Dermis microvascular lymphatic vessel endothelial cell (primary cell): ENCODE data around the gene ILF2. TPM values are rescaled to one million over a fixed set of nuclear protein-coding genes. Genes with fewer than 3 reads are reported as not detected.
A peak's percentile ranks its signal among the peaks of the same experiment; 100 is the strongest.
"Not testable (repeated sequence)": the region's sequence is repeated elsewhere in the genome, so short reads cannot be mapped to it uniquely, and the experiment has no call there.

Experiments used
- DNase-seq, 2 donors: peaks; one replicate each; pipeline versions ENCODE4 v3.0.0 to v3.0.0-alpha.2; 2010; ENCODE audit warnings: low read depth in 2 of 2
- total RNA-seq: library from RNA; depleted of rRNA; stranded (reverse); fragments of >200 nt; gene quantifications from 2 replicates; pipeline ENCODE4 v1.2.1, GENCODE V29; 2014

Gene ILF2
- total RNA-seq, 1 donor from 2014 or later: 206 TPM

DNA sequence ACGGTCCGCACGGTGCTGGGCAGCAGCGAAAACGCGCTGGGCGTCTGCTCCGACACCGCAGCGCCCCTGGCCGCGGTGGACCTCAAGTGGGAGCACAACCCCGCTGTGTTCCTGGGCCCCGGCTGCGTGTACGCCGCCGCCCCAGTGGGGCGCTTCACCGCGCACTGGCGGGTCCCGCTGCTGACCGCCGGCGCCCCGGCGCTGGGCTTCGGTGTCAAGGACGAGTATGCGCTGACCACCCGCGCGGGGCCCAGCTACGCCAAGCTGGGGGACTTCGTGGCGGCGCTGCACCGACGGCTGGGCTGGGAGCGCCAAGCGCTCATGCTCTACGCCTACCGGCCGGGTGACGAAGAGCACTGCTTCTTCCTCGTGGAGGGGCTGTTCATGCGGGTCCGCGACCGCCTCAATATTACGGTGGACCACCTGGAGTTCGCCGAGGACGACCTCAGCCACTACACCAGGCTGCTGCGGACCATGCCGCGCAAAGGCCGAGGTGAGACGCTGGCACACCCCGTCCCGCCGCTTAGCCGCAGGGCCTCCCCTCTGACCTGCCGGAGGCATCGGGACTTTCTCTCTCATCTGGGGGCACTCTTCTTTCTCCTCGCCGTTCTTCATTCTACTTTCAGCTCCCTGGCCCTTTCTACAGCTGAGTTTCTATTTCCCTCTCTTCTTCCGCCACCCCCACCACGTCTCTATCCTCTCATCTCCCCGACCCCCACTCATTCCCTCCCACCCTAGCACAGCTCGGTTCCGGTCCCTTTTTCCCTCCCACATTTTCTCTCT is 8.7 kb upstream of the ILF2 start:
- DNase-seq: peak in 1 of 2 donors; percentile 53

DNA sequence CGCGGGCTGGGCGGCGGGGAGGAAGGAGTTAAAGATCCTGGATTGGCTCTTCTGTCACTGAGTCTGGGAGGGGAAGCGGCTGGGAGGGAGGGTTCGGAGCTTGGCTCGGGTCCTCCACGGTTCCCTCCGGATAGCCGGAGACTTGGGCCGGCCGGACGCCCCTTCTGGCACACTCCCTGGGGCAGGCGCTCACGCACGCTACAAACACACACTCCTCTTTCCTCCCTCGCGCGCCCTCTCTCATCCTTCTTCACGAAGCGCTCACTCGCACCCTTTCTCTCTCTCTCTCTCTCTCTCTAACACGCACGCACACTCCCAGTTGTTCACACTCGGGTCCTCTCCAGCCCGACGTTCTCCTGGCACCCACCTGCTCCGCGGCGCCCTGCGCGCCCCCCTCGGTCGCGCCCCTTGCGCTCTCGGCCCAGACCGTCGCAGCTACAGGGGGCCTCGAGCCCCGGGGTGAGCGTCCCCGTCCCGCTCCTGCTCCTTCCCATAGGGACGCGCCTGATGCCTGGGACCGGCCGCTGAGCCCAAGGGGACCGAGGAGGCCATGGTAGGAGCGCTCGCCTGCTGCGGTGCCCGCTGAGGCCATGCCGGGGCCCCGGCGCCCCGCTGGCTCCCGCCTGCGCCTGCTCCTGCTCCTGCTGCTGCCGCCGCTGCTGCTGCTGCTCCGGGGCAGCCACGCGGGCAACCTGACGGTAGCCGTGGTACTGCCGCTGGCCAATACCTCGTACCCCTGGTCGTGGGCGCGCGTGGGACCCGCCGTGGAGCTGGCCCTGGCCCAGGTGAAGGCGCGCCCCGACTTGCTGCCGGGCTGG is 7.9 kb upstream of the ILF2 start, which contains the start of gene NPR1:
Gene NPR1 (plus strand): TSS at position 170 of the 818 bp plus-strand sequence. CDS start 421 bp downstream, at position 591.
- DNase-seq: peak in 1 of 2 donors; percentile 42

DNA sequence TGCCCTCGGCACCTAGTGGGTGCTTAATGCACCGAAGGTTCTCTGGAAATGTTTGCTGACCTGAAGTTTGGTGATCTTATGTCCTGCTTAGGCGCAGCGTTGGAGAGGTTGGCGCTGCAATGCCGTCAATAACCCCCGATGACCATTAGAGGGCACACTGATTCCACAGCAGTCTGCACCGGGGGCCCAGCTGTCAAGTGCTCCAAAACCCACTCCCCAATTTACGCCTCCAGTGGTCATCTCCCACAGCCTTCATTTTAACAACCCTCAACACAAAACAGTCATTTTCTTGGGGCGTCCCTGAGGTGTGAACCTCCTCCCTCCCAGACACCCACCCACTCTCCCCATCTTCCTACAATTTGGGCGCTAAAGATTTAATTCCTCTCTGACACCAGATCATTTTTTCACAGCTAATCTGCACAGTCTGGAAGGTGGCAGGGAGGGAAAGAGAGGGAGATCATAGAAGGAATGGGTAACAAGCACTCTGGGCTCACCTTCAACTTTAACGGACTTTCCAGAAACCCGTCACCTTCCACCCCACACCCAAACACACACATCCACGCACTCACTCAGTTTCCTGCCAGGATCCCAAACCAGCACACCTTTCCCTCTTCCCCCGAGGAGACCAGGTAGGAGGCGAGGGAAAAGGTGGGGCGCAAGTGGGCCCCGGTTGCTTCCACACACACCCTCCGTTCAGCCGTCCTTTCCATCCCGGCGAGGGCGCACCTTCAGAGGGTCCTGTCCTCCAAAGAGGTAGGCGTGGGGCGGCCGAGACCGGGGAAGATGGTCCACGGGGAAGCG is 7.1 kb upstream of the ILF2 start:
- peak in 1 of 2 donors; percentile 72 for DNase-seq

DNA sequence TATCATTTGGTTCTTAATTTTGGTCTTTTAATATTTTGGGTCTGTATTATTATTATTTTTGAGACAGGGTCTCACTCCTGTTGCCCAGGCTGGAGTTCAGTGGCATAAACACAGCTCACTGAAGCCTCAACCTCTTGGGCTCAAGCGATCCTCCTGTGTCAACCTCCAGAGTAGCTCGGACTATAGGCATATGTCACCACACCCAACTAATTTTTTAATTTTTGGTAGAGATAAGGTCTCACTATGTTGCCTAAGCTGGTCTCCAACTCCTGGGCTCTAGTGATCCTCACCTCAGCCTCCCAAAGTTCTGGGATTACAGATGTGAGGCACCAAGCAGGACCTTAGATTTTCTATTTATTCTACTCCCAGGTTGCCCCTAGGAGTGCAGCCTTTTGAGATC is 2.7 kb upstream of the ILF2 start:
- DNase-seq: no peak

DNA sequence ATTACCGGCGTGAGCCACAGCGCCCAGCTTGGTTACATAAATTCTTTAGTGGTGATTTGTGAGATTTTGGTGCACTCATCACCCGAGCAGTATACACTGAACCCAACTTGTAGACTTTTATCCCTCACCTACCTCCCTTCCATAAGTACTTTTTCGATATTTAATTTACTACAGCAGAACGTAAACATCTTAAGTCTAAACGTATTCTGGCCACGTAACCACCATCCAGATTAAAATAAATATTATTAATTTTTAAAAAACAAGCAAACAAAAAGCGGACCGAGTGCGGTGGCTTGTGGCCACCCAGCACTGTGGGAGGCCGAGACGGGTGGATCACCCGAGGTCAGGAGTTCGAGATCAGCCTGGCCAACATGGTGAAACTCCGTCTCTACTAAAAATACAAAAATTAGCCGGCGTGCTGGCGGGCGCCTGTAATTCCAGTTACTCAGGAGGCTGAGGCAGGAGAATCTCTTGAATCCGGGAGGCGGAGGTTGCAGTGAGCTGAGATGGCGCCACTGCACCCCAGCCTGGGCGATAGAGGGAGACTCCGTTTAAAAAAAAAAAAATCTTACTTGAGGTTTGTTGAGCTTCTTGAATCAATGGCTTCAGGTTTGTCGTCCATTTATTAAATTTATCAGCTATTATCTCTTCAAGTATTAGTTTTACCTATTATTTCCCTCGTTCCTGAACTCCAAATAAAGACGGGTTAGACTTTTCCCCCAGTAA is 998 bp upstream of the ILF2 start:
- DNase-seq: not testable (repeated sequence)

DNA sequence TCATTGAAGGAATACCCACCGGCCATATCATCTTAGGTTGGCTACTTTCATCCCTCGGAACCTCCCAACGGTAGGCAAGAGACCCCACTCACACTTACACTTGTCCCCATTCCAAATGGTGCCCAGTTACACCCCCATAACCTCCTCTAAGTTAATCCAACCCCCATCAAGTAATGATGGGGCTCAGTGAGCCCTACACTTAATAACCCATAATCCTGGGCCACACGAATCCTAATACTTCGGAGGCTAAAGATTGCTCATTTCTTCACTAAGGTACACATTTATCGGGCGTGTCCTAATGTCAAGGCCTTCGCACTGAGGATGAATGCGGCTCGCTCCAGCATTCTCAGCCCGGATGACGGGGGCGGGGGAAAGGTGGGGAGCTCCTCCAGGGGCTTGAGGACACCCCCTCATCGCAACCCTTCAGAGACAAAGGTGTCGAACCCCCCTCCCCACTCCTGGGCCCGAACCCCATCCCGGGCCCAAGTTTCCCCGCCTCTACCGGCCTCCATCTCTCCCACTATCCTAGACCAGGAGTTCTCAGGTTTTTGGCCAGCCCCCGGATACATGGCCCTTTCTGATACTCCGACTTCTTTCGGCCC is 435 bp downstream of the ILF2 start:
- peak in 1 of 2 donors; percentile 22 for DNase-seq

DNA sequence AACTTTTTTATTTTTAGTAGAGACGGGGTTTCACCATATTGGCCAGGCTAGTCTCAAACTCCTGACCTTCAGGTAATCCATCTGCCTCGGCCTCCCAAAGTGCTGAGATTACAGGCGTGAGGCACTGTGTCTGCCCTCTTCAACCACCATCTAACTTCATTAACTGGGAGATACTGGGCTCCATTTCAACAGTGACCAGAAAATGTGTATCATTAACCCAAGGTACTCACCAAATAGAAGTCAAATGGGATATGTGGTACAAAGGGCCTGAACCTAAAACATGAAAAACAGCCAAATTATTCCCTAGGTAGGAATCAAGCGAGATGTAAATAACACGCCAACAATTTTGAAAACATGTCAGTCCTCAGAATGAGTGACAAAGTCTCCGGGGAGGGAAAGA is 1.2 kb downstream of the ILF2 start:
- no peak for DNase-seq

DNA sequence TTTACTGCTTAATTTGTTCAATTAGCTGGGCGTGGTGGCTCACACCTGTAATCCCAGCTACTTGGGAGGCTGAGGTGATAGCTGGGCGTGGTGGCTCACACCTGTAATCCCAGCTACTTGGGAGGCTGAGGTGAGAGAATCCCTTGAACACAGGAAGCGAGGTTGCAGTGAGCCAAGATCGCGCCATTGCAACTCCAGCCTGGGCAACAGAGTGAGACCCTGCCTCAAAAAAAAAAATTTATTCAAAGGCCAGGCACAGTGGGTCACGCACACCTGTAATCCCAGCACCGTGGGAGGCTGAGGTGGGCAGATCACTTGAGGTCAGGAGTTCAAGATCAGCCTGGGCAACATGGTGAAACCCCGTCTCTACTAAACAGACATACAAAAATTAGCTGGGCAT is 2.1 kb downstream of the ILF2 start:
- not testable (repeated sequence) for DNase-seq

DNA sequence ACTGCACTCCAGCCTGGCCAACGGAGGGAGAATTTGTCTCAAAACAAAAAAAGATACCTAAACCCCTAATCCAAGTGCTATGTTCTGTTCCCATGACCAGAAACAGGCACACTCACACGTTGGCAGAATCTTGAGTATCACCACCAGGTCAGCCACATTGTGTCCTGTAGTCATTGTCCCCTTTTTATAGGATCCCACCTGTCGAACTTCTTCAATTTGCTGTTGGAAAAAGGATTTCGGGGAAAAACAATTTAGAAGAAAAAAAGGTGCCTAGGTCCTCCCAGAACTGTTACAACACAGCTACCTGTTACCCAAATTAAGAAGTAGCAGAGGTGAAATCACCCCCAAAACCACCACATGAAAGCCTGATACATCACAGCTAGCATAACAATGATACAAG is 3.4 kb downstream of the ILF2 start:
- DNase-seq: no peak

DNA sequence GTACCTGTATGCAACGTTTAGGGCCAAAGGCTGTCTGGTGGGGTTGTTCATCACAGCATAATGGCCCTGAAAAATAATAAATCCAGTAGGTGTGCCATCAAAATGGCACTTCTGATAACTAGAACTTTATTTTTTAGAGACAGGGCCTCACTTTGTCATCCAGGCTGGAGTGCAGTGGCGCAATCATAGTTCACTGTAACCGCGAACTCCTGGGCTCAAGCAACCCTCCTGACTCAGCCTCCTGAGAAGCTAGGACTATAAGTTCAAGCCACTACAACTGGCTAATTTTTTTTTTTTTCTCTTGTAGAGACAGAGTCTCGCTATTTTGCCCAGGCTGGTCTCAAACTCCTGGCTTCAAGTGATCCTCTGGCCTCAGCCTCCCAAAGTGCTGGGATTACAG is 7.6 kb downstream of the ILF2 start:
- DNase-seq: no peak

DNA sequence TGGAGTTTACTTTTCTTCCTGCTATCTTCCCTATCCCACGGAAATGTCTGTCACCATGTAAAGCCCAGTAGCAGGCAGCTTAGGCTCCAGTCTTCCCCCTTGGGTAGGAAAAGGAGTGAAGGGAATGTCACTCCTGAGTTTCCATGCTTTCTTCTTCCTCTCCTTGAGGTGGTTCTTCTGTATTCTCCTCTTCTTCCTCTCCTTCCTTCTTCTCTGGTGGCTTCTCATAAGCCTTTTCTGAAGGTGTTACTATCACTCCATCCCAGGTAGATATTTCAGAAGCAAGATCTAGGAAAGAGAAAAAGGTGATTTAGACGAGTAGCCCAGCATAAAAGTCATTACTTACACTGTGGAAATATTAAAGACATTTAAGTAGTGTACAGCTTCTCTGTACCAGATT is 8.5 kb downstream of the ILF2 start:
- no peak for DNase-seq

DNA sequence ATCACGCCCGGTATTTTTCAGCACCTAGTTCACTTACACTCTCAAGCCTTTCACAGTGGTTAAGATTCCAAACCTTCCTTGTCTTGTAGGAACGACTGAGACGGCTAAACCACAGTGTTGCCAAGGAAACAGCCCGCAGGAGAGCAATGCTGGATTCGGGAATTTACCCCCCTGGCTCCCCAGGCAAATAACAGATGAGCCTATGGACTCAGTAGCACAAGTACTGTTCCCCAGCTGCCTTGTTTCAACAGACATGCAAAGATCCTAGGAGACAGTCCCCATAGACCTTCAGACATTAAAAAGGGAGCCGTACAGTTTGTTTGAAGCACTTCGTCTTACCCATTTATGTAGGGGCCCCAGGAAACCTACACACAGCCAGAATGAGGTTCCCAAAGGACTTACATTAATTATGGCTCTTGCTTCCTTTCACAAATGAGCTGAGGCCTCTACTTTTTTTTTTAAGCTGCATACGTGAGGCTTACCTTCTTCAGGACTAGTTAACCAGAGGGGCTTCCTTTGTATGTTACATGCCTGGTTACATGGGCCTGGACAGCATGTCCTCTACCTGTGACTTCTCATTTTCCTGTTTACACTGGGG is 9.6 kb downstream of the ILF2 start:
- no peak for DNase-seq

DNA sequence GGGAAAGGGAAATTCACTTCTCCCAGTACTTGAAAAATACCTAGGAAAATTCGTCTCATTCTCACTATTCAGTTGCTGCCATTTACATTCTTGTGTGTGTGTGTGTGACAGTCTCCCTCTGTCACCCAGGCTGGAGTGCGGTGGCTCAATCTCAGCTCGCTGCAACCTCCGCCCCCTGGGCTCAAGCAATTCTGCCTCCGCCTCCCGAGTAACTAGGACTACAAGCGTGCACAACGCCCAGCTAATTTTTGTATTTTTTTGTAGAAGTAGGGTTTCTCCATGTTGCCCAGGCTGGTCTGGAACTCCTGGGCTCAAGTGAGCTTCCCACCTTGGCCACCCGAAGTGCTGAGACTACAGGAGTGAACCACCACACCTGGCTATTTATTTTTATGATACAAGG is 11.1 kb downstream of the ILF2 start:
- DNase-seq: no peak

DNA sequence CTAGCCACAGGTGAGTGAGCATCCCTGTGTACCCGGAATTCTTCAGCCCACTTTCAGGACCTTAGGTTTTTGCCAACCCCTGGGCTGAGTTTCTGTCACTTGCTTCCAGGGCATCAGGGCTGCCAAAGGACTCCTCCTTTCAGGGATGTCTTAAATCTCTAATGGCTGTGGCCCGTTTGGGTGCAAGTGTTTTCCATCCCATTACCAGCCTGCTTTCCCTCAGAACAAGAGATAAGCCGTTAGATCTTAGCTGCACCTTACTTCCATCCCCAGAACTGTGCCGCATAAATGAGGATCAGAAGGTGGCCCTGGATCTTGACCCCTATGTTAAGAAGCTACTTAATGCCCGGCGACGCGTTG is 11.6 kb downstream of the ILF2 start:
- no peak for DNase-seq

DNA sequence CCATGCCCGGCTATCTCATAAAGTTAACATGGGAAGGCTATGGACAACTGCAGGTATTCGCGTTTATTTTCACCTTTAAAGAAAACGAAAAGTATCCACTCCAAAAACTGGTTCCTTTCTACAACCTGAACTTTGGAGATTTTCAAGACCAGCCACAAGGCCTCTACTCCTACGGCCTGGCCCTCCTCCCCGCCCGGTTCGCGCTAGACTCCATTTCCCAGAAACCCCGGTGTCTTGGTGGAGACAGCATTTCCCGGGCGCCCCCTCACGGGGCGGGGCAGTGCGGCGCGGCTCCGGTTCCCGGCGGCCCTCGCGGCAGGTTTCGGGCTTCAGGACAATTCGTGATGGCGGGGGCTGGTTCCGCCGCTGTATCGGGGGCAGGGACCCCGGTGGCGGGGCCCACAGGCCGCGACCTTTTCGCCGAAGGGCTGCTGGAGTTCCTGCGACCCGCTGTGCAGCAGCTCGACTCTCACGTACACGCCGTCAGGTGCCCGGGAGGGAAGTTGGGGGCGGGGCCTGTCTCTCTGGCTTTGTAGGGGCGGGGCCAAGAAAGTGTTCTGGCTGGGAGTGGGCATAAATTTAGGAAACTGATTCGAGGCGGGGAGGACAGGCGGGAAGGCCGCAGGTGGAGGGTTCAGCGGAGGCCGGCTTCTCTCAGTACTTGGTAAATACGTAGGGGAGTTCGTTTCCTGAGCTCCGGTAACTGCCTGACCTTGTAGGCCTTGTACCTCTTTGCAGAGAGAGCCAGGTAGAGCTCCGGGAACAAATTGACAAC is 12.2 kb downstream of the ILF2 start, which contains the start of gene SNAPIN:
Gene SNAPIN (plus strand): TSS at position 304 of the 775 bp plus-strand sequence. CDS start 41 bp downstream, at position 345.
- peak in 1 of 2 donors; percentile 67 for DNase-seq

DNA sequence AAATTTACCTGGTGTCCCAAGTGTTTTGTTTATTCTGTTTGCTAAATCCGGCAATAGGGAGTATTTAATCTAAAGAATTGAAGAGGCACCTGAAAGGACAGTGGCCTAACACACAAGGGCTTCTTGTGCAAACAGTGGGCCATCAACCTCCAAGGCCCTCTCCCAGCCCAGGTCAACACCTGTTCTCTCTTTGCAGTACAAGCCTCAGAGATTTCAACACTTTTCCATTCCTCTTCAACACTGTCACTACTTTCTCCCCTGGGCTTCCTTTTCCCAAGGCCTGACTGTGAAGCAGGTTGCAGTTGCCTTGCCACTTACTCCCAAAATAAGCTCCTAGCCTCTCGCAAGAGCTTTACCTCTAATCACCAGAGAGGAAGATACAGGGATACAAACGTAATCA is 15.5 kb downstream of the ILF2 start:
- no peak for DNase-seq

DNA sequence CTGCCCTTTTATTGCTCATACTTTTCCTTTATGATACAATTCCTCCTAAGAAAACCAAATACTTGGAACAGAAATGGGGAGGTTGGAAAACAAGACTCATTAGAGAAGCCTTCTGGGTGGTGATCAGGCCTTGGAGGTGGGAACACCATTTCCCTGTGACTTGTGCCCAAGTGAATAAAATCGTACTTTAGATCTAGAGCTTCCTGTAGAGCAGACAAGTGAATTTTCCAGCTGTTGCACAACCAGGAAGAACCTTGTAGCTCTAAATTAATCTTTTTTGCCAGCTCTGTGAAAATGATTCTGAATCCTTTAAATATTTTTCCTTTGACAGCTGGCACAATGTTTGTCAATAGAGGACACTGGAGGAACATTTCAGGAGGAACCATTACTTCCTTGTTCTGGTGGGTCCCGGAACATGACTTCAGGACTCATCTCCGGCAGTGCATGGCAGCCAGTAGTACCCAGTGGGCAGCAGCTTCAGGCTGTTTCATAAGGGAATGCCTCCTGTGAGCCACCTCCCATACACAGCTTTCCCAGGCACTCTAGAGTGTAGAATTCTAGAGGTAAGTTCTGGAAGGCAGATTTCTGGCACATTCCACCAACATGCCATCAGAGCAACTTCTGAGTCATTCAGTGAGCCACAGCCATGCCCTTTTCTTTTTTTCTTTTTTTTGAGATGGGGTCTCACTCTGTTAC is 17.8 kb downstream of the ILF2 start:
- peak in 1 of 2 donors; percentile 8 for DNase-seq

DNA sequence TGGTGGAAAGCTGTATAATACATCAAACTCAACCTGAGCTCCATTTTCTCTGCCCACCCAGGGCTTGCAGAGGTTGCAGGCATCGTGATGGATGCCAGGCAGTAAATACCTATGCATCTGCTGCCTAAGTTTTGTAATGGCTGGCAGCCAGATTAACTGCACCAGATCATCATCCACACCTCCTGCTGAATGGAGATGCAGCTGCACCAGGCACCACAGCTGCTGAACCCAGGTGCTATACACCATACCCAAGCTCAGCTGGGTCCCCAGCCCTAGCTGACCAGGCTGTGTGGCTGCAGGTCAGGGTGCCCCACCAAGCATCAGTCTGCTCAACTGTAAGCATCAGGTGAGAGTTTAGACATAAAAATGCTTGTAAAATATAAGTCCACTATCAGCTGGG is 19.0 kb downstream of the ILF2 start:
- DNase-seq: no peak

DNA sequence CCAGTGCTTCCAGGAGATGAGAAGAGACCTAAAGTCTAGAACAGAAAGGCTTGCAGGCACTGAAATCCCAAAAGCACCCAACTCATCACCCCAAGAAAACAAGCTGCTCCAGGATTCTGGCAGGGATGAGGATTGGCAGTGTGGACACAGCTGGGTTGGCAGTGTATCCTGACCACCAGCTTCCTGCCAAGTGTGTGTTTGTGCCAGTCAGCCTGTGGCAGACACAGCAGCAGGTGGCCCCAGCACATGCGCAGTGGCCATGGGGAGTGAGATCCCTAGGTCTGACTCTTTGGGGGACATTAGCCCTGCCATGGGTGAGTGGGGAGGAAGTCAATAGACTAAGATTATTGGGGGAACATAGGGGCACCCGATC is 20.9 kb downstream of the ILF2 start:
- DNase-seq: peak in 1 of 2 donors; percentile 23
